Amygdala (tissue), 56 donors: ENCODE data around the gene ESRRA.

ENCODE experiments used
- DNase-seq, 56 donors: peaks; one replicate each; lab custom pipeline; 2025; lab: John Stamatoyannopoulos, UW

Gene ESRRA

DNA sequence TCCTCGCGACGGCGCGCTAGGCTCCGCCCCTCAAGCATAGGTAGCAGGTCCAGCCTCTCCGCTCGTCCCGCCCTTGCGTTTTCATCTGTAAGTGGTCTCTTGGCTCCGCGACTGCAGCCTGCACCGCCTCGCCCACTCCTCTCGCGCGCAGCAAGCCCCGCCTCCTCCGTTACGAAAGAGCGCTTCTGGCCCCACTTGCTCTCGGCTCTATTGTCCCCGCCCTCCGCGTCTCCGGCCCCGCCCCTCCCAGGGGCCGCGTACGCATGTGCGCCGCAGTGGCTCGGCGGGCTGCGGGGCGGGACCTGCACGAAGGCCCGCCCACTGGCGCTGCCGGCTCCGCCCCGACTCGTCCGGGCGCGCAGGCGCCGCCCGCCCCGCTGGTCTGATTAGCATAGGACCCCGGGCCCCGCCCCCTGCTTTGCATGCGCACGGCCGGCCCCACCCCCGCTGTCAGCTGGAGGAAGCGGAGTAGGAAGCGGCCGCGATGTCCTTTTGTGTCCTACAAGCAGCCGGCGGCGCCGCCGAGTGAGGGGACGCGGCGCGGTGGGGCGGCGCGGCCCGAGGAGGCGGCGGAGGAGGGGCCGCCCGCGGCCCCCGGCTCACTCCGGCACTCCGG lies at the start of gene ESRRA:
ESRRA (plus strand) TSS at position 450 of the 616 bp plus-strand sequence. CDS start 1,656 bp downstream, outside the sequence.
- peak; percentile 82 to 100 (median 99) for DNase-seq

DNA sequence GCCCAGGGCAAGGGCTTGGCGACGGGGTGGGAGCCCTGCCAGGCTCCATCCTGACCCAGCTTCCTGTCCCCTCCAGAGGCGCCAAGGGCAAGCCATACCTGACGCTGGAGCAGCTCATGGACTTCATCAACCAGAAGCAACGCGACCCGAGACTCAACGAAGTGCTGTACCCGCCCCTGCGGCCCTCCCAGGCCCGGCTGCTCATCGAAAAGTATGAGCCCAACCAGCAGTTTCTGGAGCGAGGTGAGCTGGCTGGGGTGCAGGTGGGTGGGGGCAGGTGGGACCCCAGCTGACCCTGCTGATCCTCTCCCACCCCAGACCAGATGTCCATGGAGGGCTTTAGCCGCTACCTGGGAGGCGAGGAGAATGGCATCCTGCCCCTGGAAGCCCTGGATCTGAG lies 49.0 kb upstream of the ESRRA start:
- no peak for DNase-seq

DNA sequence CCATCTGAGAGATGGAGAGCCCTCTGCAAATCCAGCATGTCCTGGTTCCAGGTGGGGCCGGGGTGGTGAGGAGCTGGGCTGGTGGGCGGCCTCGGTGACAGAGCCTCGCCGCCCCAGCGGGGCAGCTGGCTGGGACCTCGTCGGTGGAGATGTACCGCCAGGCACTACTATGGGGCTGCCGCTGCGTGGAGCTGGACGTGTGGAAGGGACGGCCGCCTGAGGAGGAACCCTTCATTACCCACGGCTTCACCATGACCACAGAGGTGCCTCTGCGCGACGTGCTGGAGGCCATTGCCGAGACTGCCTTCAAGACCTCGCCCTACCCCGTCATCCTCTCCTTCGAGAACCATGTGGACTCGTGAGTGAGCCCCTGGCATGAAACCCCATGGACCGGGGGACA lies 47.0 kb upstream of the ESRRA start:
- no peak for DNase-seq

DNA sequence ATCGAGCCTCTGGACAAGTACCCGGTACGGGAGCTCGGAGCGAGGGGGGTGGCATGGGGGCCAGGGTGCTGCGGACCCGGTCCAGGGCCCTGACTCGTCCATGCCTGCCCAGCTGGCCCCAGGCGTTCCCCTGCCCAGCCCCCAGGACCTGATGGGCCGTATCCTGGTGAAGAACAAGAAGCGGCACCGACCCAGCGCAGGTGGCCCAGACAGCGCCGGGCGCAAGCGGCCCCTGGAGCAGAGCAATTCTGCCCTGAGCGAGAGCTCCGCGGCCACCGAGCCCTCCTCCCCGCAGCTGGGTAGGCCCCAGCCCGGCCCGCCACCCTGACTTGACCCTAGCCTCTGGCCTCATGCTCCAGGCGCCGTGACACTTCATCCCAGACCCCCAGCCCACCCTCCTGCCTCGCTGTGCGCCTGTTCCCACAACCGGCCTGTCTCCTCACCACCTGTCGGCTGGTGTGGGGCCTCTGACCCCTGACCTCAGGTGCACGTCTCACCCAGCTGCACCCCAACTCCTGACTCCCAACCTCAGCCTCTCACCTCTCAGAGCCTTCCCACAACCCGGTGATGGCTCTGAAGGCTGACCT lies 46.3 kb upstream of the ESRRA start:
- DNase-seq = peak in 1 of 56 donors; percentile 26

DNA sequence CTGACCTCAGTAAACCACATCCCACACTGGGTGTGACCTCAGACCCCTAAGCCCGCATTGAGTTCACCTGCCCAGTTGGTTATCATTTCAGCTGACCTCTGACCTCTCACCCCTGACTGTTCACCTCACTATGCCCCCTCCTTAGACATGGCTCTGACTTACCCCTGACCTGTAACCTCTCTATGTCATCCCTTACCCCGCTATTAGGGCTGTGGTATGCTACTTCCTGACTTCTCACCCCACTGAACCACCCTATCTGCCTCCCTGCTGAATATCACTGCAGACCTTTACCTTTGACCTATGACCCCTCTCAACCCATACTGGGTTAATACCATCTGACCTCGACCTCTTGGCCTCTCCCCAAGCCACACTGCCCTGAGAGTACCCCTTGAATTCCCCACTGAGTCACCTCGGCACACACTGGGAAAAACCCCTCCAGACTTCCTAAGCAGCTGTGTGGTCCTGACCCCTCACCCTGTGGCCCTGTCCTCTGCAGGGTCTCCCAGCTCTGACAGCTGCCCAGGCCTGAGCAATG lies 45.7 kb upstream of the ESRRA start:
- no peak for DNase-seq

DNA sequence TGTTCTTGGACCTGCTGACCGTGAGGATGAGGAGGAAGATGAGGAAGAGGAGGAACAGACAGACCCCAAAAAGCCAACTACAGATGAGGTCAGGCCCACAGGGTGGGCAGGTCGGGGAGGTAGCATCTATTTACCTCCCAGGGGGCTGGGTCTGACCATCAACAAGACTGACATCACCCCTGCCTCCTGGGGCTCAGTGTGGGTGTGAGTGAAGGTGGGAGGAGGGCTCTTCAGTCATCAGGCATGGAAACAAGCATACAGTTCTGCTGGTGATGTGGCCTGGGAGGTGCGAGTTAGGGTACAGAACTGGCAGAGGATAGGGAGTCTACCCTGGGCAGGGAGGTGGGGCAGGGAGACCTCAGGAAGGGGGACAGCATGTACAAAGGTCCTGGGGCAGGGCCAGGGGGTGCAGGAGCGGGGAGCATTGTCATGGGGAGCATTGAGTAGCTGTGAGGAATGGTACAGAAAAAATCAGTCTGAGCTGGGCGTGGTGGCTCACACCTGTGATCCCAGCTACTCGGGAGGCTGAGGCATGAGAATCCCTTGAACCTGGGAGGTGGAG lies 45.1 kb upstream of the ESRRA start:
- no peak for DNase-seq

DNA sequence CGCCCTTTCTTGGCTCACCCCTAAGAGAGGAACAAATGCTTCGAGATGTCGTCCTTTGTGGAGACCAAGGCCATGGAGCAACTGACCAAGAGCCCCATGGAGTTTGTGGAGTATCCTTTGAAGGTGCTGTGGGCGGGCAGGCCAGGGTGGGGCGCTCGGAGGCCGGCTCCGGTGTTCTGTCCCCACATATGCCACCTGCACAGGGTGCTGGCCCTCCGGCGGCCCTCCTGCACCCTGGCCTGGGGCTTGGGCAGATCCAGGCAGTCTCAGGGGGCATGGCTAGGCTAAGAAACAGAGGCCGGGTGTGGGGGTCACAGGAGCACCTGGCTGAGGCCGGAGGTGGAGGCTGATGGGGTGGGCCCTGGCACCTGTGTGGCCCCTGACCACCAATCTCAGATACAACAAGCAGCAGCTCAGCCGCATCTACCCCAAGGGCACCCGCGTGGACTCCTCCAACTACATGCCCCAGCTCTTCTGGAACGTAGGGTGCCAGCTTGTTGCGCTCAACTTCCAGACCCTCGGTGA lies 43.7 kb upstream of the ESRRA start:
- DNase-seq = no peak

DNA sequence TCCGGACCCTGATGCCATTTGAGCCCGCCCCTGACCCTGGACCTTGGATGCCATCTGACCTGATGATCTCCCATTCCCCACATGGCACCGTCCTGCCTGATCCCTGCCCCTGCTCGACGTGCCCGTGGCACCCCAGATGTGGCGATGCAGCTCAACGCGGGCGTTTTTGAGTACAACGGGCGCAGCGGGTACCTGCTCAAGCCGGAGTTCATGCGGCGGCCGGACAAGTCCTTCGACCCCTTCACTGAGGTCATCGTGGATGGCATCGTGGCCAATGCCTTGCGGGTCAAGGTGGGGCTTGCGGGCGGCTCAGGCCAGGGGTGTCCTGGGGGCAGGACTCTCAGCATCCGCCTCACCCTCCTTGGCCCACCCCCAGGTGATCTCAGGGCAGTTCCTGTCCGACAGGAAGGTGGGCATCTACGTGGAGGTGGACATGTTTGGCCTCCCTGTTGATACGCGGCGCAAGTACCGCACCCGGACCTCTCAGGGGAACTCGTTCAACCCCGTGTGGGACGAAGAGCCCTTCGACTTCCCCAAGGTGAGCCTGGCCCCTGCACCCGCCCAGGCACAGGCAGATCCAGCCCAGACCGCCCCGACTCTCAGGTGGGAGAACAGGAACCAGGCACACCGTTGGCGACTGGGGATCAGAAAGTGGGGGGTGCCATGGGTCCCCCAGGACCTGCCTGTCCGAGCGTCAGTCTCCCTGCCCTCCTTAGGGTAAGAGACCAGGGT lies 42.9 kb upstream of the ESRRA start:
- no peak for DNase-seq

DNA sequence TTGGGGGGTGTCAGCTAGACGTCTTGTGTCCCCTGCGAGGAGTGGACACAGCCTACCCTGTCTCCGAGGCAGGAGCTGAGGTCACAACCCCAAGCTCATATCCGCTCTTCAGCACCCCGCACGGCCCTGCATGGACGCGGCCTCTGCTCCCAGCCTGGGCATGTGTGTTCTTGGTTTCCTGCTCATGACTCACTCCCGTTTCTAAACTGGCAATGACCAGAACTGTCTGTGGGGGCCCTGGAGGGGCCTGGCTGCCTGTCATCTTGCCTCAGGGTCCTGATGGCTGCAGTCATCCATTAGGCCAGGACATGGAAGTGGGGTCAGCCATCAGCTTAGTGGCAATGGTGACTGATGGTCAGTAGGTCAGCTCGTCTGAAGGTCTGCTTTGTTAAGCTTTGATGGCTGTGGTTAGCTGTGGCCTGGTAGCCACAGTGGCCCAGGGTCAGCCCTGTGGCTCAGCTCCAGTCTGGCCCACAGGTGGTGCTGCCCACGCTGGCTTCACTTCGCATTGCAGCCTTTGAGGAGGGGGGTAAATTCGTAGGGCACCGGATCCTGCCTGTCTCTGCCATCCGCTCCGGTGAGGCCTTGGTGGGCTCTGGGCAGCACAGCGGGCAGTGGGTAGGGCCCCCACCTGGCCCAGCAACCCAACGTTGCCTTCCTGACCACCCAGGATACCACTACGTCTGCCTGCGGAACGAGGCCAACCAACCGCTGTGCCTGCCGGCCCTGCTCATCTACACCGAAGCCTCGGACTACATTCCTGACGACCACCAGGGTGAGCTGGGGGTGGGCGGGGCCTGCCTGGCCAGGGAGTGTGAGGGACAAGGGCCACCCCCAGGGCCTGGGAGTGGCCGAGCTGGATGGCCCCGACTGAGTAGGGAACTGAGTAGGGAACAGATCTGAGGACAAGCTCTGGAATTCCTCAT lies 42.0 kb upstream of the ESRRA start:
- no peak for DNase-seq

DNA sequence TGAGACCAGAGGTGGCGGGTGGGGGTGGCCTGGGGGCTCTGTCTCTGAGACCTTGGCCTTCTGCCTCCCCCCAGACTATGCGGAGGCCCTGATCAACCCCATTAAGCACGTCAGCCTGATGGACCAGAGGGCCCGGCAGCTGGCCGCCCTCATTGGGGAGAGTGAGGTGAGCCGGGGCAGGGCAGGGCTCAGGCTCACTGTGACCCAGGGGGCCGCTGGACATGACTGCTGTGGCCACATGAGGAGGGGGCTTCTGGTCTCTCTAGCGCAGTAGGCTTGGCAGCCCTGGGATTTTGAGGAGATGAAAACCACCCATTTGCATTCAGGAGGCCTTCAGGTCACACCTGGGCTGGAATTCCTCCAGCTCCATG lies 41.4 kb upstream of the ESRRA start:
- no peak for DNase-seq

DNA sequence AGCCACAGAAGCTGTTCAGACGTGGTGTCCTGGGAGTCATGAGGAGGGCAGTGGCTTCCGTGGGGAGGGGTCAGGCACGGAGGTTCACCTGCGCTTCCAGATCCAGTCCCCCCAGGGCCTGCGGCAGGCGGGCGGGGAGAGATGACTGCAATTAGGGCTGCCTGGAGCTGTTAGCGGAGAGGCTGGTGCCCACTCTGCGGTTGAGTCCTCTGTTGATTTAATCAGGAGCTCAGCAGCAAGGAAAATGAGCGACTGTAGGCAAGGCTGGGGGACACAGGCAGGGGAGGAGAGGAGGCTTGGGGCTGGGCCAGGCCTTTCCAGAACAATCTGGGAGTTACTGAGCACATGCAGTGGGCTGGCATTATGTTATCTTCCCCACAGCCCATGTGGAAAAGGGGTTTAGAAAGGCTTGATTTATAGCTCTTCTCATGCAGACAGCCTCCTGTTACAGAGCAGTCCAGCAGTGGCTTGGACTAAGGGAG lies 40.9 kb upstream of the ESRRA start:
- no peak for DNase-seq

DNA sequence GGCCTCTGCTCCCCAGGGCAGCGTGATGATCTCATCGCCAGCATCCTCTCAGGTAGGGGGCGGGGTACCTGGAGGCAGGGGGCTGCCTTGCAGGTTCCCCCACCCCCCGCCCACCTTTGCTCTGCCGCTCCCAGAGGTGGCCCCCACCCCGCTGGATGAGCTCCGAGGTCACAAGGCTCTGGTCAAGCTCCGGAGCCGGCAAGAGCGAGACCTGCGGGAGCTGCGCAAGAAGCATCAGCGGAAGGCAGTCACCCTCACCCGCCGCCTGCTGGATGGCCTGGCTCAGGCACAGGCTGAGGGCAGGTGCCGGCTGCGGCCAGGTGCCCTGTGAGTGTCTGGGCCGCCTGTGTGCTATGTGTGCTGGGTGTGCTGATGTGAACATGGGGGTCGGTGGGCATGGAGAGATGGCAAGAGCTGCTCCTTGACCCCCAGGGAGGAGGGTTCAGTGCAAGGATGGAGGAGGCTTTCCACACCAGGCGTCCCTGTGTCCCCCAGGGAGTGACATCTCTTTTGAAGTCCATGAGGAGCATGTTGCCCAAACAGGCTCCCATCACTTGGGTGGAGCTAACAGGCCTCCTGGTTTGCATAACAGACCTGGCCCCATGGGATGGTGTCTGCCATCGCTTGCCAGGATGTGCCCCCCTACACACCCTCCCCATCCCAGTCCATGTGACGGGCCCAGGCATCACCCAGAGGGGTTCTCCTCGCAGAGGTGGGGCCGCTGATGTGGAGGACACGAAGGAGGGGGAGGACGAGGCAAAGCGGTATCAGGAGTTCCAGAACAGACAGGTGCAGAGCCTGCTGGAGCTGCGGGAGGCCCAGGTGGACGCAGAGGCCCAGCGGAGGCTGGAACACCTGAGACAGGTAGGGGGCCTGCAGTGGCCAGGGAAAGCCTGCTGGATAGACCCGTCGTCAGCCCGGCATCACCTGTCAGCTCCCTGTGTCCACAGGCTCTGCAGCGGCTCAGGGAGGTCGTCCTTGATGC lies 39.9 kb upstream of the ESRRA start:
- no peak for DNase-seq

DNA sequence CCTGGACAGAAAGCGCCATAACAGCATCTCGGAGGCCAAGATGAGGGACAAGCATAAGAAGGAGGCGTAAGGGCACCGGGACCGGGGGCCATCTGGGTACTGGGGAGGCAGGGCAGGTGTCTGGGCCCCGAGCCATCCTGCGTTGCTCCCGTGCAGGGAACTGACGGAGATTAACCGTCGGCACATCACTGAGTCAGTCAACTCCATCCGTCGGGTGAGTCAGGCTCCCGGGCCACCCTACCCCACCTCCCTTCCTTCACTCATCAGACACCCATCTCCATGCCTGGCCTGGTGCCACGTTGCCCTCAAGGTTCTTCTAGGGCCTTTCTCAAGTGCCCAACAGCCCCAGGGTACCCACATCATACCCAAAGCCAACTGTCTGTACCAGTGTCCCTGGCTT lies 39.0 kb upstream of the ESRRA start:
- DNase-seq = no peak

DNA sequence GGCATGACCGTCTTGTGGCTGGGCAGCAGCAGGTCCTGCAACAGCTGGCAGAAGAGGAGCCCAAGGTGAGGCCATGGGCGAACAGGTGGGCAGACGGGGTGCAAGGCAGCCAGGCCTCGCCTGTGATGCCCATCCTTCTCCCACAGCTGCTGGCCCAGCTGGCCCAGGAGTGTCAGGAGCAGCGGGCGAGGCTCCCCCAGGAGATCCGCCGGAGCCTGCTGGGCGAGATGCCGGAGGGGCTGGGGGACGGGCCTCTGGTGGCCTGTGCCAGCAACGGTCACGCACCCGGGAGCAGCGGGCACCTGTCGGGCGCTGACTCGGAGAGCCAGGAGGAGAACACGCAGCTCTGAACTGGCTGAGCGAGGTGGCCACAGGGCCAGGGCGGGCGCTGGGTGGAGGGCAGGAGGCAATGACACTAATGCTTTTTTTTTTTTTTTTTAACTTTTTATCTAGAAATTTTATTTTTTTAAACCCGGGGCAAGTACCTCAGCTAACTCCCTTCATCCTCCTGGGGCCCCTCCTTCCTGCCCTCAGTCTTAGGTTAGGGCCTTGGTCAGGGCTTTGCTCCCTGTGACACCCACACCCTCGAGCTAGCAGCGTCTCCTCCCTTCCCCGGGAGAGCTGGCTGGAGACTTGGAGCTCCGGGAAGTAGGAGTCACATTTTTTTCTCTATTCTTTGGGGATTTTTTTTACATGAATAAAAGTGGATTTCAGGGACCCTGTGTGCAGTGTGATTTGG lies 37.9 kb upstream of the ESRRA start:
- DNase-seq = no peak

DNA sequence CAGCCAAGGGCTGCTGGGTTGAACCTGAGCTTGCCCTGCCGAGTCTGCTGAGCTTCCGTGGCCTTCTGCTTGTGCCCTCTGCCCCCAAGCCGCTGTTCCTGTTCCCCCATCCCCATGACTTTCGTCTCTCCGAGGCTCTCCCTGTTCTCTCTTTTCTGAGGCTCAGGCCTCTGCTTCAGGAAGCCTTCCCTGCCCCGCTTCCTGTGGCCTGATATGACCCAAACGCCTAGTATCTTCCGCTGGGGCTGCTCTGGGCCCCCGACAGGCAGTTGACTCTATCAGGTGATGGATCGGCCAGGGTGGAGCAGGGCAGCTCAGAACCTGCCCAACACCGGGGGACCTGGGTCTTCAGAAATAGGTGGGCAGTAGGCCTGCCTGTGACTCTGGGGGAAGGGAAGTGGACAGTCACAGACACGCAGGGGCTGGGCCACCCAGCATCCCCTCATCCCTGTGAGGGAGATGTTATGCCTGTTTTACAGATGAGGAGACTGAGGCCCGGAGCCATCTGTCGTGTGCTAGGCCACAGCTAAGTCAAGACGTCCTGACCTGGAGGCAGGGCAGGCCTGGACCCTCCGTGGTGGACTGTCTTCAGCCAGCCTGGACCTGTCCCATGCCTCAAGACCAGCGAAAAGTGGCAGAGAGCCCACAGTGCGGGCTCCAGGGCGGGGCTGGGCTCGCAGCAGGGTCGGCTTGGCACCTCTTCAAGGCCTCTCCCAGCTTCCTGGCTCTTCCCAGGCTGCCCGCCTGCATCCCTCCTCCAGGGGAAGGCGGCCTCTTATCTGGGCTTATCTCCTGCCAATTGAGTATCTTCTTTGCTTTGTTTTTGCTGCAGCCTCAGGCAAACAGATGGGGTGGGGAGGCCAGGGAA lies 37.1 kb upstream of the ESRRA start:
- DNase-seq = peak in 5 of 56 donors; percentile 21 to 44 (median 40)

DNA sequence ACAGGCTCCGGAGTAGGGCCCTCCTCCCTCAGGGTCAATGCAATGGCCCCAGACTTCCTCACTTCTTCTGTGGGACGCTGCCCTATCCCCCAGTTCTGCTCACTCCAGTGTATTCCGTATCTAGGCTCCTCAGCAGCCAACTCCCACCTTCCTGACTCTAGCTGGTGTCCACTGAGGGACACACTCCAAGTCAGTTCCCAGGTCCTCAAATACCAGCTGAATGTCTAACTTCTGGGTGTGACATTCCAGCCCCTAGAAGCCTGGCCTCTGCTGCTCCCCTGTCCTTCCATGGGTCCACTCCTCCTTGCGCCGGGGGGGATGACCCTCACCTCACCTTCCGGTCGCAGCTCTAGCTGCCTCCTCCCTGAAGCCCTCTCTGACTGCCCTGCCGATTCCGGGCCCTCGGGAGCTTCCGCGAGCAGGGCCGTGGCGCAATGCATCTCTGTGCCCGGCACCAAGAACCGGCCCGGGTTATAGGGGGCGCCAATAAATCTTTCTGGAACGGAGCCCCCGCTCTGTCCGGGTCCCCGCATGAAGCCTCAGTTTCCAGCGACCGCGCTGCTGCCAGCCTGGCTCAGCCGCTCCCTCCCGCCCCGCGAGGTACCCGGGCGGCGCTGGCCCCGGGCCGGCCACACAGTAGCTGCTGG lies 36.3 kb upstream of the ESRRA start:
- DNase-seq = peak in 11 of 56 donors; percentile 53 to 85 (median 71)
